Measurements from ENCODE around the gene CYB5R3. TPM values are rescaled to one million over a fixed set of nuclear protein-coding genes. Genes with fewer than 3 reads are reported as not detected.
"Not testable (repeated sequence)": the region's sequence is repeated elsewhere in the genome, so short reads cannot be mapped to it uniquely, and the experiment has no call there.

The CYB5R3 gene
- total RNA-seq, 2 donors from 2014 or later, result 41.8 to 50.8 TPM

GRCh38 chr22:42611051-42611450 is 38.1 kb downstream of the CYB5R3 start:
- no peak for DNase-seq
- ATAC-seq, result no peak
- Histone ChIP-seq H3K36me3 (replicated peaks in 1 of 2; ENCODE audit: insufficient read depth in 1 of 2, low read depth in 2 of 2) (no peaks in the 10 kb centered on the region), H3K4me3 (no peak overlapping the region), H3K9me3 (no peaks in the 10 kb centered on the region), H3K27ac (peak overlapping the region in 1 of 4 donors; percentile 81), H3K27me3 (no peaks in the 10 kb centered on the region), H3K4me1 (peaks cover 83% of the 10 kb centered on the region)
- intact Hi-C loops (cut with DNase I), result no loop called here
- TF ChIP-seq POLR2A (IDR thresholded peaks at IDR 0.05), result no peak
- no peak for TF ChIP-seq CTCF (IDR thresholded peaks at IDR 0.05)
- WGBS, 2 donors, result 69% methylated on average over 1 of the region's 1 CpG

GRCh38 chr22:42610186-42610585 is 39.0 kb downstream of the CYB5R3 start:
- Histone ChIP-seq H3K27me3 (no peaks in the 10 kb centered on the region), H3K4me1 (peaks cover 81% of the 10 kb centered on the region), H3K27ac (peak overlapping the region in 3 of 4 donors; percentile 66 to 81 (median 70)), H3K4me3 (no peak overlapping the region), H3K36me3 (replicated peaks in 1 of 2; ENCODE audit: insufficient read depth in 1 of 2, low read depth in 2 of 2) (no peaks in the 10 kb centered on the region), H3K9me3 (no peaks in the 10 kb centered on the region)
- 51 to 73% methylated on average over 5 of the region's 5 CpGs for WGBS, 2 donors
- TF ChIP-seq CTCF (IDR thresholded peaks at IDR 0.05) (no peak), POLR2A (IDR thresholded peaks at IDR 0.05) (no peak)
- ATAC-seq (no peak), DNase-seq (no peak)
- intact Hi-C loops (cut with DNase I), result no loop called here

- WGBS, 2 donors, result 60 to 68% methylated on average over 11 of the region's 11 CpGs
- Histone ChIP-seq H3K27me3 (no peaks in the 10 kb centered on the region), H3K27ac (peak overlapping the region; percentile 56 to 81 (median 68)), H3K36me3 (replicated peaks in 1 of 2; ENCODE audit: insufficient read depth in 1 of 2, low read depth in 2 of 2) (no peaks in the 10 kb centered on the region), H3K9me3 (no peaks in the 10 kb centered on the region), H3K4me1 (peaks cover 91% of the 10 kb centered on the region), H3K4me3 (no peak overlapping the region)
- no peak for DNase-seq
- no peak for TF ChIP-seq CTCF (IDR thresholded peaks at IDR 0.05)
- TF ChIP-seq POLR2A (IDR thresholded peaks at IDR 0.05), result peak in 2 of 3 donors; percentile 17 to 29
- intact Hi-C loops (cut with DNase I), result no loop called here
- ATAC-seq, result peak; percentile 48
Observed at GRCh38 chr22:42608823-42609361, 40.3 kb downstream of the CYB5R3 start.

GRCh38 chr22:42608136-42608822 is 40.9 kb downstream of the CYB5R3 start:
- Histone ChIP-seq H3K4me1 (peaks cover 91% of the 10 kb centered on the region), H3K27me3 (no peaks in the 10 kb centered on the region), H3K9me3 (no peaks in the 10 kb centered on the region), H3K36me3 (replicated peaks in 1 of 2; ENCODE audit: insufficient read depth in 1 of 2, low read depth in 2 of 2) (no peaks in the 10 kb centered on the region), H3K4me3 (no peak overlapping the region), H3K27ac (peak overlapping the region; percentile 56 to 81 (median 68))
- DNase-seq, result no peak
- WGBS, 2 donors, result 79 to 86% methylated on average over 9 to 11 of the region's 11 CpGs
- no peak for TF ChIP-seq CTCF (IDR thresholded peaks at IDR 0.05)
- no peak for TF ChIP-seq POLR2A (IDR thresholded peaks at IDR 0.05)
- no peak for ATAC-seq
- intact Hi-C loops (cut with DNase I), result no loop called here

GRCh38 chr22:42607641-42608040 is 41.6 kb downstream of the CYB5R3 start:
- H3K4me3 ChIP-seq; intact Hi-C loops (cut with DNase I); H3K36me3 ChIP-seq (replicated peaks in 1 of 2; ENCODE audit: insufficient read depth in 1 of 2, low read depth in 2 of 2); H3K27me3 ChIP-seq; DNase-seq; ATAC-seq; H3K9me3 ChIP-seq: not testable (repeated sequence)
- Histone ChIP-seq H3K27ac (peak overlapping the region in 2 of 4 donors; percentile 70 to 81), H3K4me1 (peaks cover 88% of the 10 kb centered on the region)
- WGBS, 2 donors, result 83 to 91% methylated on average over 10 to 21 of the region's 31 CpGs
